Mesenchymal stem cell (in vitro differentiated cells and primary cell): ENCODE data around the gene B4GALT3.
A peak's percentile ranks its signal among the peaks of the same experiment; 100 is the strongest.

Experiments
- DNase-seq: peaks from one replicate; pipeline ENCODE4 v3.0.0-alpha.2; 2013
- H2AFZ ChIP-seq: one replicate; pipeline ENCODE4 v1.6.1; 2013; ENCODE audit warnings: low read depth, mild to moderate bottlenecking, control low read depth, inconsistent platforms, low read length, moderate library complexity
- H2AK5ac ChIP-seq: 2 replicates; pipeline ENCODE4 v1.6.1; 2013; ENCODE audit warnings: low read length, moderate library complexity, mild to moderate bottlenecking, inconsistent platforms; ENCODE audit not compliant: severe bottlenecking
- H2BK120ac ChIP-seq: one replicate; pipeline ENCODE4 v1.6.1; 2013; ENCODE audit warnings: low read depth, mild to moderate bottlenecking, inconsistent platforms, low read length, moderate library complexity
- H2BK12ac ChIP-seq, 2 experiments: one replicate each; pipeline ENCODE4 v1.6.1; 2013; ENCODE audit warnings: inconsistent platforms in 2 of 2, low read length in 2 of 2, mild to moderate bottlenecking in 2 of 2, moderate library complexity in 2 of 2, control low read depth in 1 of 2
- H2BK15ac ChIP-seq: one replicate; pipeline ENCODE4 v1.6.1; 2013; ENCODE audit warnings: mild to moderate bottlenecking, low read depth, inconsistent platforms; ENCODE audit not compliant: poor library complexity, severe bottlenecking
- H2BK5ac ChIP-seq: 2 replicates; pipeline ENCODE4 v1.6.1; 2013; ENCODE audit warnings: low read depth, mild to moderate bottlenecking, low read length, control low read depth, inconsistent platforms; ENCODE audit not compliant: poor library complexity, severe bottlenecking
- H3K14ac ChIP-seq, 2 experiments: one replicate each; pipeline ENCODE4 v1.6.1; 2013; ENCODE audit warnings: inconsistent platforms in 2 of 2, low read length in 2 of 2, control low read depth in 1 of 2, mild to moderate bottlenecking in 1 of 2, moderate library complexity in 1 of 2
- H3K18ac ChIP-seq, 2 experiments: one replicate each; pipeline ENCODE4 v1.6.1; 2013; ENCODE audit warnings: inconsistent platforms in 2 of 2, low read length in 2 of 2, control low read depth in 1 of 2, low read depth in 1 of 2, mild to moderate bottlenecking in 1 of 2
- H3K23ac ChIP-seq, 2 experiments: one replicate each; pipeline ENCODE4 v1.6.1; 2013; ENCODE audit warnings: inconsistent platforms in 2 of 2, low read length in 2 of 2, mild to moderate bottlenecking in 2 of 2, moderate library complexity in 2 of 2, control low read depth in 1 of 2
- H3K27ac ChIP-seq: 2 replicates; pipeline ENCODE4 v1.5.1; 2013; ENCODE audit warnings: mild to moderate bottlenecking, moderate library complexity, low read length, control low read depth, inconsistent platforms; ENCODE audit not compliant: poor library complexity, severe bottlenecking
- H3K27me3 ChIP-seq, 2 experiments: 2 replicates each; pipeline versions ENCODE4 v1.6.1 to v1.7.0; 2013; ENCODE audit warnings: low read length in 2 of 2, mild to moderate bottlenecking in 2 of 2, moderate library complexity in 2 of 2, control low read depth in 1 of 2, inconsistent platforms in 1 of 2; ENCODE audit not compliant: control insufficient read depth in 1 of 2, insufficient read depth in 1 of 2
- H3K36me3 ChIP-seq, 2 experiments: 2 replicates each; pipeline versions ENCODE4 v1.6.1 to v1.7.0; 2013; ENCODE audit warnings: low read length in 2 of 2, control low read depth in 1 of 2, inconsistent platforms in 1 of 2, low read depth in 1 of 2, mild to moderate bottlenecking in 1 of 2; ENCODE audit not compliant: insufficient read depth in 2 of 2, control insufficient read depth in 1 of 2
- H3K4ac ChIP-seq, 2 experiments: one replicate each; pipeline ENCODE4 v1.6.1; 2013; ENCODE audit warnings: inconsistent platforms in 2 of 2, low read length in 2 of 2, mild to moderate bottlenecking in 2 of 2, moderate library complexity in 2 of 2, control low read depth in 1 of 2, low read depth in 1 of 2
- H3K4me1 ChIP-seq: 2 replicates; pipeline ENCODE4 v1.6.1; 2013; ENCODE audit warnings: low read depth, low read length, control low read depth; ENCODE audit not compliant: control insufficient read depth, insufficient read depth
- H3K4me2 ChIP-seq: 2 replicates; pipeline ENCODE4 v1.6.1; 2013; ENCODE audit warnings: low read length, mild to moderate bottlenecking, inconsistent platforms; ENCODE audit not compliant: poor library complexity, severe bottlenecking
- H3K4me3 ChIP-seq, 2 experiments: 2 replicates each; pipeline versions ENCODE4 v1.5.1 to v1.7.0; 2013; ENCODE audit warnings: low read length in 2 of 2, mild to moderate bottlenecking in 2 of 2, control low read depth in 1 of 2, low read depth in 1 of 2; ENCODE audit not compliant: insufficient read depth in 1 of 2
- H3K79me1 ChIP-seq: replicated peaks from 2 replicates; pipeline ENCODE4 v1.6.1; 2013; ENCODE audit warnings: mild to moderate bottlenecking, control low read depth, low read length, inconsistent platforms; ENCODE audit not compliant: poor library complexity, severe bottlenecking
- H3K9ac ChIP-seq: 2 replicates; pipeline ENCODE4 v1.7.0; 2013; ENCODE audit warnings: mild to moderate bottlenecking, low read length, moderate library complexity
- H3K9me3 ChIP-seq: 2 replicates; pipeline ENCODE4 v1.7.0; 2013; ENCODE audit warnings: mild to moderate bottlenecking, low read length; ENCODE audit not compliant: control insufficient read depth
- H4K8ac ChIP-seq: one replicate; pipeline ENCODE4 v1.6.1; 2013; ENCODE audit warnings: inconsistent platforms, mild to moderate bottlenecking, low read length, moderate library complexity
- H4K91ac ChIP-seq: one replicate; pipeline ENCODE4 v1.6.1; 2013; ENCODE audit warnings: mild to moderate bottlenecking, low read length, inconsistent platforms
- WGBS: methylation state at CpG from one replicate; pipeline ENCODE4 v1.1.7; 2013; ENCODE audit warnings: mixed read lengths; 5-methylcytosine and 5-hydroxymethylcytosine counted together

The B4GALT3 gene

GRCh38 chr1:161216945-161217712, 39.8 kb upstream of the B4GALT3 start:
- Histone ChIP-seq H3K14ac (no peak overlapping the region), H3K9me3 (no peaks in the 10 kb centered on the region), H3K27ac (no peak overlapping the region), H3K4me2 (no peak overlapping the region), H3K4me1 (peaks cover 3% of the 10 kb centered on the region), H2BK120ac (no peak overlapping the region), H2BK12ac (peak overlapping the region; percentile 61 to 74), H4K91ac (no peak overlapping the region), H4K8ac (peak overlapping the region; percentile 24), H3K4ac (peak overlapping the region; percentile 18 to 32), H3K23ac (no peak overlapping the region), H3K36me3 (peaks cover 31% of the 10 kb centered on the region in 2 experiments), H3K18ac (peak overlapping the region; percentile 73 to 80), H3K27me3 (peaks cover 0 to 1% of the 10 kb centered on the region in 2 experiments), H2BK5ac (no peak overlapping the region), H3K9ac (peak overlapping the region; percentile 79), H2AK5ac (no peak overlapping the region), H2BK15ac (peak overlapping the region; percentile 35), H3K79me1 (no peaks in the 10 kb centered on the region), H3K4me3 (peak overlapping the region in 1 of 2 experiments; percentile 30), H2AFZ (no peak overlapping the region)
- DNase-seq = peak; percentile 95
- WGBS = 69% methylated on average over 7 of the region's 7 CpGs

- H2AK5ac ChIP-seq = no peak within 1 kb of the TSS
- H3K23ac ChIP-seq = no peak within 1 kb of the TSS
- no peak within 1 kb of the TSS for H2BK12ac ChIP-seq
- WGBS = 96% methylated on average over 10 of the region's 10 CpGs
- H2BK120ac ChIP-seq = no peak within 1 kb of the TSS
- no peak within 1 kb of the TSS for H3K27ac ChIP-seq
- H2BK15ac ChIP-seq = no peak within 1 kb of the TSS
- no peak within 1 kb of the TSS for H2AFZ ChIP-seq
- no peak within 1 kb of the TSS for H3K9ac ChIP-seq
- peaks cover 12% of the 10 kb centered on the region for H3K79me1 ChIP-seq
- H3K27me3 ChIP-seq = no peaks in the 10 kb centered on the region
- H3K9me3 ChIP-seq = no peaks in the 10 kb centered on the region
- no peak within 1 kb of the TSS for H3K18ac ChIP-seq
- no peak within 1 kb of the TSS for H3K14ac ChIP-seq
- H2BK5ac ChIP-seq = no peak within 1 kb of the TSS
- peak within 1 kb of the TSS; percentile 15 for H4K91ac ChIP-seq
- no peak within 1 kb of the TSS for H3K4ac ChIP-seq
- H4K8ac ChIP-seq = no peak within 1 kb of the TSS
- H3K4me2 ChIP-seq = no peak within 1 kb of the TSS
- no peak for DNase-seq
- H3K4me3 ChIP-seq = no peak within 1 kb of the TSS
- H3K36me3 ChIP-seq = peaks cover 46 to 51% of the 10 kb centered on the region in 2 experiments
- peaks cover 3% of the 10 kb centered on the region for H3K4me1 ChIP-seq
These were observed 37.8 kb upstream of the B4GALT3 start, which contains the start of gene FCER1G for GRCh38 chr1:161215076-161215475. Gene FCER1G, plus strand, starts transcription at chr1:161215295. Its CDS starts 27 bp downstream, at chr1:161215322.

- no peak overlapping the region for H3K23ac ChIP-seq
- no peak overlapping the region for H2BK120ac ChIP-seq
These were observed 37.1 kb upstream of the B4GALT3 start for GRCh38 chr1:161214369-161214768.

GRCh38 chr1:161209790-161210409, 32.6 kb upstream of the B4GALT3 start:
- H2BK15ac ChIP-seq = no peak overlapping the region
- H2BK5ac ChIP-seq = no peak overlapping the region
- 63% methylated on average over 11 of the region's 11 CpGs for WGBS

More at GRCh38 chr1:161214369-161214768, 37.1 kb upstream of the B4GALT3 start:
- no peak overlapping the region for H2AFZ ChIP-seq
- no peak overlapping the region for H4K91ac ChIP-seq
- no peak overlapping the region for H2BK15ac ChIP-seq
- H3K79me1 ChIP-seq = peaks cover 12% of the 10 kb centered on the region
- H4K8ac ChIP-seq = no peak overlapping the region
- 98% methylated on average over 8 of the region's 9 CpGs for WGBS
- H2AK5ac ChIP-seq = no peak overlapping the region
- no peak overlapping the region for H3K18ac ChIP-seq
- peaks cover 3% of the 10 kb centered on the region for H3K4me1 ChIP-seq
- no peak overlapping the region for H2BK5ac ChIP-seq
- H3K27me3 ChIP-seq = no peaks in the 10 kb centered on the region
- no peak overlapping the region for H3K14ac ChIP-seq
- H3K27ac ChIP-seq = no peak overlapping the region
- H3K9me3 ChIP-seq = no peaks in the 10 kb centered on the region
- no peak overlapping the region for H3K9ac ChIP-seq
- no peak overlapping the region for H3K4me3 ChIP-seq
- no peak overlapping the region for H3K4me2 ChIP-seq
- no peak overlapping the region for H2BK12ac ChIP-seq
- no peak for DNase-seq
- H3K36me3 ChIP-seq = peaks cover 49 to 58% of the 10 kb centered on the region in 2 experiments
- no peak overlapping the region for H3K4ac ChIP-seq

More at GRCh38 chr1:161209790-161210409, 32.6 kb upstream of the B4GALT3 start:
- Histone ChIP-seq H3K79me1 (peaks cover 20% of the 10 kb centered on the region), H3K4me1 (peaks cover 3% of the 10 kb centered on the region), H2BK120ac (no peak overlapping the region), H2BK12ac (no peak overlapping the region), H3K27me3 (no peaks in the 10 kb centered on the region), H2AK5ac (no peak overlapping the region), H3K4ac (no peak overlapping the region), H3K9ac (no peak overlapping the region), H3K27ac (no peak overlapping the region), H3K4me2 (no peak overlapping the region), H3K36me3 (peaks cover 56 to 80% of the 10 kb centered on the region in 2 experiments), H3K18ac (no peak overlapping the region), H4K8ac (no peak overlapping the region), H3K9me3 (no peaks in the 10 kb centered on the region), H4K91ac (no peak overlapping the region), H3K14ac (no peak overlapping the region), H3K4me3 (no peak overlapping the region), H3K23ac (no peak overlapping the region), H2AFZ (no peak overlapping the region)
- peak; percentile 81 for DNase-seq
